GM21576 (cell line): ENCODE measurements around the gene ZNF773.
A peak's percentile ranks its signal among the peaks of the same experiment; 100 is the strongest.
"Not testable (repeated sequence)": the region's sequence is repeated elsewhere in the genome, so short reads cannot be mapped to it uniquely, and the experiment has no call there.

ENCODE experiments used
- ATAC-seq: cut with Tn5 transposase; IDR thresholded peaks from one replicate; pipeline ENCODE4 v1.9.1; 2021; ENCODE audit warnings: mild to moderate bottlenecking, moderate library complexity; ENCODE audit not compliant: unreplicated experiment

The ZNF773 gene

DNA sequence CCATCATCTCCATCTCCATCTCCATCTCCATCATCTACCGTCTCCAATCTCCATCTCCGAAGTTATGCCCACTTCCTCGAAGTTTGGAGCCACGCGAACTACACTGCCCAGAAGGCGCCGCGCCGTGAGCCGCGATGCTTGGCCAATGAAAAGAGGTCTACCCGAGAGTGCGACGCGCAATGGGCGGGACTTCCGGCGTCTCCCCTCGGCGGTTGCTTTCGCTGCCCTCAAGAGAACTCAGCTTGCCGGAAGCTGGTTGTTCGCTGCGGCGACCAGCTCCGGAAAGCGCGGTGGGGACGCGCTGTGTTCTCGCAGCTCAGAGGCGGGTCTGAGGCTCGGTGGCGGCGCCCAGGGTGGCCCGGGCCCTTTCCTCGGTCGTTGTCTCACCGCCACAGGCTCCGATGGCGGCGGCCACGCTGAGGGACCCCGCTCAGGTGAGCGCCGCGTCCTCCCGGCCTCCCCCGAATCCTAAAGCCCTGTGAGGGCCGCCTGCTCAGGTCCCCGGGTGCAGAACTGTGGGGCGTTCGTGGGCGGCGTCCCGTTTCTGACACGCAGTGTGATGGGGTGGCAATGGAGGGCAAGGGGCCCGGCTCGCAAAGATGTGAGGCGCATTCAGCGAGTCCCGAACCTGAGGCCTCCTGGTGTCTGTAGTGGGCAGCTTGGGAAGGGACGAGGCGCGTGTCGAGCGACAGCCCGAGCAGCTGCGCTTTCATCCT lies at the start of gene ZNF773:
Gene ZNF773 (plus strand): TSS at position 259 of the 716 bp plus-strand sequence. CDS start 143 bp downstream, at position 402.
- ATAC-seq: peak; percentile 100

DNA sequence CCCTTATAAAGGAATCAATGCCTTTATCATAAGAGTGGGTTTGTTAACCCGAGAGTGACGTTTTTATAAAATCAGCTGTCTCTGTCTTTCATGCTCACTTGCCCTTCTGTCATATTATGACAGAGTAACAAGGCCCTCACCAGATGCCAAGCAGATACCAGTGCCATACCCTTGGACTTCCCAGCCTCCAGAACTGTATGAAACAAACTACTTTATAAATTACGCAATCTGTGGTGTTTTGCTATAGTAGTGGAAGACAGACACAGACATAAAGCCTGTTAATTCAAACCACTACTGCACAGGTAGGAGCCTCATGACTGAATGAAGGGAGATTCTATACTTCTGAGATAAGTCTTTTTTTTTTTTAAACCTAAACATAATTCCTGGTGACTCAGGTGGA lies 47.4 kb upstream of the ZNF773 start:
- ATAC-seq: no peak

DNA sequence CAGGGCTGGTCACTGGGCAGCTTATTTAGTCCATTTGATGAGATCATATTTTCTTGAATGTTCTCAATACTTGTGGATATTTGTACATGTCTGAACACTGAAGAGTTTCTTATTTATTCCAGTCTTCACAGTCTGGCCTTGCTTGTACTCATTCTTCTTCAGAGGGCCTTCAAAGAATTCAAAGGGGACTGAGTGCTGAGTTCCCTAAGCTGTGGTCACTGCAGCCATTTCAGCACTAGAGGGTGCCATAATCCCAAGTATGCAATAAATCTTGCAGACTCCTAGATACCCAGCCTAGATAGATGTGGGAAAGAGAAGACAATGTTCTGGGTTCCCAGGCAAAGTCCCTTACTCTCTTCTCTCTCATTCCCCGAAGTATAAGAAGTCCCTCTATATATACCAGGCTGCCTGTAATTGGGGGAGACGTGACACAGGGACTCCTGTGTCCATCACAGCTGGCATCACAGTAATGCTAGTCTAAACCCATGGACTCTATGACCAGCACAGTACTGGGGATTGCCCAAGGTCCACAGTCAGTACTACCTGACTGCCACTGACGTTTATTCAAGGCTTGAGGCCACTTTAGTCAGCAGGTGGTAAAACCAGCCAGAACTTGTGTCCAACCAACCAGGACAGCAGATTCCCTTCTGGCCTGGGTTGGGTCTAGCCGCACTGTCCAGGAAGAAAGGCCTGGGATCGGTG lies 33.9 kb upstream of the ZNF773 start:
- no peak for ATAC-seq

DNA sequence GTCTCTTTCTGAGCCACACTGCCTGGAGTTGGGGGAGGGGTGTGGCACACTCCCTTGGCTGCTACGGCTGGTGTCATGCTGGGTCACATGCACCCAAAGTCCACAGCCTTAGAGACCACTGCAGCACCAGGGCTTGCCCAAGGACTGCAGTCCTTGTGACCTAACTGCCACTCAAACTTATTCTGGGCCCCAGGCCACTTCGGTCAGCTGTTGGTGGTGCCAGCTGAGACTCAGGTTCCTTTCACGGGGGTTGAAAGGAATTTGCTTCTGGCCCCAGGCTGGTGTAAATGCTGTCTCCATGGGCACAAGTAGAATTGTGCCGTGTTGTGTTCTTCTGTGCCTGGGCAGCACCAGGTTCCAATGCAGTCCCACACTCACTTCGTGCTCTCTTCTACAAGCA lies 33.2 kb upstream of the ZNF773 start:
- no peak for ATAC-seq

DNA sequence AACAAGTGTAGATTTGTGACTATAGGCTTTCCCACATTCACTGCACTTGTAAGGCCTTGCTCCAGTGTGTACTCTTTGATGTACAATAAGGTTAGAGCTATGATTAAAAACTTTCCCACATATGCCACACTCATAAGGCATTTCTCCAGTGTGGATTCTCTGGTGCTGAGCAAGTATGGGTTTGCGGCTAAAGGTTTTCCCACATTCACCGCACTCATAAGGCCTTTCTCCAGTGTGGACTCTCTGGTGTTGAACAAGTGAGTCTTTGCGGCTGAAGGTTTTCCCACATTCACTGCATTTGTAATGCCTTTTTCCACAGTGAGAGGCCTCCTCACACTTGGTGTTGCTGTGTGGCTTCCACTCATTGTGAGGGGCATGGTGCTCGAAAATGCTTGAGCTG lies 26.1 kb upstream of the ZNF773 start:
- no peak for ATAC-seq

DNA sequence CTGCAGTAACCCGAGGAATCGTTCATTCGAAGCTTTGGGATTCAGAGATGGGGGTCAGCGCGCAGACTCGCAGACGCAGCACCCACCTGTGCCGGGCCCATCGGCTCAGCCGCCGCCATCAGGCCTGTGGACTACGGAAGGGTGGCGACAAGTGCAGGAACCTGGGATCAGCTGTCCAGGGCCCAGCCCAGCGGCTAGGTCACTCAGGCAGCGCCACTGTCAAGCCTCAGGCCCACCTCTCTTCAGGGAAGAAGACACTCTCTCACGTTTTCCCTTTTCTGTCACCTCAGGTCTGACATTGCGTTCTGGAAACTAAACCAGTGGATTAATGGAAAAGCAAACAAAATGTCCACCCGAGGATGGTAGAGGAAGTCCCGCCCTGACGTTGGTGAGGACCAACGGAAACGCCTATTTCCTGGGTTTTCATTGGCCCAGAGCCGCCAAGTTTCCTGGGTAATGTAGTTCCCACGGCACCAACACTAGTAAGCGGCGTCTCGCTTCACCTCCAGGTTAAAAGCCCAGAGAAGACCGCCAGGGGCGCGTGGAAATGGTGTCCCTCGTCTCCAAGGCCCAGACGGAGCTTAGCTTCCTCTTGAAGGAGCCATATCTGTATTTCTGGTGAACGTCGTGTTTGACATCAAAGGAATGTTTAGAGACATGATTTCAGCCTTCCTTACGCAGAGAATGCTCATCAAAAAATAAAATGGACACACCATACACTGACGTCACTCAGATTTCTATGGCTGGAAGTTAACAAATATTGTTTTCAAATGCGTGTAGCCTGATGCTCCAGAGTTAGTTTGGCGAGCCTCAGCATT lies 22.3 kb upstream of the ZNF773 start, which contains the start of gene ZNF772:
Gene ZNF772 (minus strand): TSS at position 376 of the 818 bp plus-strand sequence. CDS start 257 bp downstream, at position 119.
- peak; percentile 92 for ATAC-seq

DNA sequence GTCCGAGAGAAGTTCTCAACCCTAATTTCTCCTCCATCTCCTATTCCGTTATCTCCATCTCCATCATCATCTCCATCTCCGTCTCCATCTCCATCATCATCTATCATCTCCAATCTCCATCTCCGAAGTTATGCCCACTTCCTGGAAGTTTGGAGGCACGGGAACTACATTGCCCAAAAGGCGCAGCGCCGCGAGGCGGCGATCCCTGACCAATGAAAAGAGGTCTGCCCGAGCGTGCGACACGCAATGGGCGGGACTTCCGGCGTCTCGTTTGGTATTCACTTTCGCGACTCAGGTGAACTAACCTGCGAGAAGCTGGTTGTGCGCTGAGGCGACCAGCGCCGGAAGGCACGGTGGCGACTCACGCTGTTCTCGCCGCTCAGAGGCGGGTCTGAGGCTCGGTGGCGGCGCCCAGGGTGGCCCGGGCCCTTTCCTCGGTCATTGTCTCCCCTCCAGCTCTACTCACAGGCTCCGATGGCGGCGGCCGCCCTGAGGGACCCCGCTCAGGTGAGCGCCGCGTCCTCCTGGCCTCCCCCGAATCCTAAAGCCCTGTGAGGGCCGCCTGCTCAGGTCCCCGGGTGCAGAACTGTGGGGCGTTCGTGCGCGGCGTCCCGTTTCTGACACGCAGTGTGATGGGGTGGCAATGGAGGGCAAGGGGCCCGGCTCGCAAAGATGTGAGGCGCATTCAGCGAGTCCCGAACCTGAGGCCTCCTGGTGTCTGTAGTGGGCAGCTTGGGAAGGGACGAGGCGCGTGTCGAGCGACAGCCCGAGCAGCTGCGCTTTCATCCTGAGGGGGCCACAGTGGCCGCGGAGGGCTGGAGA lies 12.1 kb upstream of the ZNF773 start, which contains the start of gene ZNF419:
Gene ZNF419 (plus strand): TSS at position 274 of the 822 bp plus-strand sequence. CDS start 201 bp downstream, at position 475.
- ATAC-seq: peak; percentile 95

DNA sequence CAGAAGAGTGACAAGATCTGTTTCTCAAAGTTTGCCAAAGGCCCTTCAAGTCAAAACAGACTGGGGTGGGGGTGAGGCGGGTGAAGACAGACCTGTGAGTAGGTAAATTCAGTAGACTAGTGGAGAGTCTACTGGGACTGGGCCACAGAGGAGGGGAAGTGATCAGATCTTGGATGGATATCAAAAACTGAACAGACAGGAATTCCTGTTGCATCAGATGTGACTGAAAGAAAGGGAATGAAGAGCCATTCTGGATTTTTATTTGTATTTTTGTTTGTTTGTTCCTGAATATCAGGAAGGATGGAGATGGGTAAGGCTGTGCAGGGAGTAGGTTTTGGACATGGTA lies 11.5 kb upstream of the ZNF773 start:
- ATAC-seq: not testable (repeated sequence)

DNA sequence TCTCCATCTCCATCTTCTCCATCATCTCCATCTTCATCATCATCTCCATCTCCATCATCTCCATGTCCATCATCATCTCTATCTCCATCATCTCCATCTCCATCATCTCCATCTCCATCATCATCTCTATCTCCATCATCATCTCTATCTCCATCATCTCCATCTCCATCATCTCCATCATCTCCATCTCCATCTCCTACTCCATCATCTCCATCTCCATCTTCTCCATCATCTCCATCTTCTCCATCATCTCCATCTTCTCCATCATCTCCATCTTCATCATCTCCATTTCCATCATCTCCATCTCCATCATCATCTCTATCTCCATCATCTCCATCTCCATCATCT lies 432 bp upstream of the ZNF773 start:
- ATAC-seq: not testable (repeated sequence)

DNA sequence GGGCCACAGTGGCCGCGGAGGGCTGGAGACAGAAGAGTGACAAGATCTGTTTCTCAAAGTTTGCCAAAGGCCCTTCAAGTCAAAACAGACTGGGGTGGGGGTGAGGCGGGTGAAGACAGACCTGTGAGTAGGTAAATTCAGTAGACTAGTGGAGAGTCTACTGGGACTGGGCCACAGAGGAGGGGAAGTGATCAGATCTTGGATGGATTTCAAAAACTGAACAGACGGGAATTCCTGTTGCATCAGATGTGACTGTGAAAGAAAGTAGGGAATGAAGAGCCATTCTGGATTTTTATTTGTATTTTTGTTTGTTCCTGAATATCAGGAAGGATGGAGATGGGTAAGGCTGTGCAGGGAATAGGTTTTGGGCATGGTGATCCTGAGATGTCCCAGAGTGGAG lies 662 bp downstream of the ZNF773 start:
- peak; percentile 8 for ATAC-seq

DNA sequence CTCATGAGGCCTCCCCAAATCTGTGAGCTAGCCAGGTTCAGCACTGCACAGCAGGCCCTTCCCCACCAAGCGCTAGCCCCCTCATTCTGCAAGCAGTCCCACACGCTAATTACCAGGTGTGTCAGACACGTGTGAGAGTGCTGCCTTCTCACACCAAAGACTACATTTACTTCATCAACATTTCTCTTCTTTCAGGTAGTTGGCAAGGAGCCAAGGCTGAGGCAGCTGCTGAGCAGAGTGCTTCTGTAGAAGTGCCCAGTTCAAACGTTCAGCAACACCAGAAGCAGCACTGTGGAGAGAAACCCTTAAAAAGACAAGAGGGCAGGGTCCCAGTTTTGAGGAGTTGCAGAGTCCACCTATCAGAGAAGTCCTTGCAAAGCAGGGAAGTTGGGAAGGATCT lies 6.4 kb downstream of the ZNF773 start:
- no peak for ATAC-seq

DNA sequence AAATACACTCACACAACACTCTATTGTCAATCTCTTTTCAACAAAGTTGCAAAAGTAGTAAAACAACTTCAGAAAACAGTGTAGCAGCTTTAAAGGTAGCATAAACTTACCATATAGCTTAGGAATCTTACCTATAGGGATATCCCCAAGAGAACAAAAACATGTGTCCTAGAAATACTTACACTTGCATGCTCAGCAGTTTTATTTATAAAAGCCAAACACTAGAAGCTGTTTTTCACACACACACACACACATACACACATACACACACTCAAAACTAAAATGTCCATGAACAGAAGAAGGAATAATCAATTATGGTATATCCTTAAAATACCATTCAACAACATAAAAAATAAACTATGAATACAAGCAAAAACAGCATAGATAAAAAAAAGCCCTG lies 11.7 kb downstream of the ZNF773 start:
- ATAC-seq: no peak

DNA sequence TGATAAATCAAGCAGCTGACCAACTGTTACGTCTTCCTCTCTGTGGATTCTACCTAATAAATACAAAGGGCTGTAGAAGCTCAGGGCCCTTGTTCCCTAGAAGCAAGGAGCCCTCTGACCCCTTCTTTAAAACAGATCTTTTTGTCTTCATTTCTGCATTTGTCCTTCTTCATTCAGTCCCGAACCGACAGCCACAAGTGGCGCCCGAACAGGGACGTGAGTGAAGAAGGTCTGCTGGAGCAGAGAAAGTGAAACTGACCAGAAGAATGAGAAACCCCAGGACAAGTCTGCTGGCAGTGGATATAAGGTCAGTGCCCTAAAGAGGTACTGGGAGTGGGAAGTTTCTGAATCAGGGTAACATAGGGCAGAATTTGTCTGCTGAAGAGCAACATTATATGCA lies 13.1 kb downstream of the ZNF773 start:
- no peak for ATAC-seq

DNA sequence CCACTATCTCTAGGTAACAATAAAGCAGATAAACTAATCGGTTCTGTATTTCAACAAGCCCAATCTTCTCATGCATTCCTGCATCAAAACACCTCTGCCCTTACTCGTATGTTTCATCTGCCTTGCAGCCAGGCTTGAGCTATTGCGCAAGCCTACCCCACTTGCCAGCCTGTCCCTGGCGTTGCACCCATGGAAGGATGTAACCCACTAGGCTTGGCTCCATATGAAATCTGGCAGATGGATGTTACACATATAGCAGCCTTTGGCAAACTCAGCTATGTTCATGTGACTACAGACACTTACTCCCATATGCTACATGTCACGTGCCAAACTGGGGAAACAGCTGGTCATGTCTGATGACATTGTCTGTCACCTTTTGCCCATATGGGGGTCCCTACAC lies 15.5 kb downstream of the ZNF773 start:
- no peak for ATAC-seq

DNA sequence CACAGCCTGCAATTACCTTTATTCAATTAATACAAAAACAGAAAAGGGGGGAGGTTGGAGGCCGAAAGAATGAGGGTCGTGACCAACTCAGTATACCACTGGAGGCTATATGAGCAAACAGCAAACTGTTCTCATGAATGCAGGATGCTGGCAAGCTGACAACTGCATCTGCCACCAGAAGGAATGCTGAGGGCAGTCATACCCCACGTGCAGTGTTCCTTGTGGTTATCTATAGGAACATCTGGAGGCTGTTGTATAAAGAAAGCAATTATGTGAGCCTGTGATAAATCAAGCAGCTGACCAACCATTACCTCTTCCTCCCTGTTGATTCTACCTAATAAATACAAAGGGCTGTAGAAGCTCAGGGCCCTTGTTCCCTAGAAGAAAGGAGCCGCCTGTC lies 18.3 kb downstream of the ZNF773 start:
- ATAC-seq: not testable (repeated sequence)

DNA sequence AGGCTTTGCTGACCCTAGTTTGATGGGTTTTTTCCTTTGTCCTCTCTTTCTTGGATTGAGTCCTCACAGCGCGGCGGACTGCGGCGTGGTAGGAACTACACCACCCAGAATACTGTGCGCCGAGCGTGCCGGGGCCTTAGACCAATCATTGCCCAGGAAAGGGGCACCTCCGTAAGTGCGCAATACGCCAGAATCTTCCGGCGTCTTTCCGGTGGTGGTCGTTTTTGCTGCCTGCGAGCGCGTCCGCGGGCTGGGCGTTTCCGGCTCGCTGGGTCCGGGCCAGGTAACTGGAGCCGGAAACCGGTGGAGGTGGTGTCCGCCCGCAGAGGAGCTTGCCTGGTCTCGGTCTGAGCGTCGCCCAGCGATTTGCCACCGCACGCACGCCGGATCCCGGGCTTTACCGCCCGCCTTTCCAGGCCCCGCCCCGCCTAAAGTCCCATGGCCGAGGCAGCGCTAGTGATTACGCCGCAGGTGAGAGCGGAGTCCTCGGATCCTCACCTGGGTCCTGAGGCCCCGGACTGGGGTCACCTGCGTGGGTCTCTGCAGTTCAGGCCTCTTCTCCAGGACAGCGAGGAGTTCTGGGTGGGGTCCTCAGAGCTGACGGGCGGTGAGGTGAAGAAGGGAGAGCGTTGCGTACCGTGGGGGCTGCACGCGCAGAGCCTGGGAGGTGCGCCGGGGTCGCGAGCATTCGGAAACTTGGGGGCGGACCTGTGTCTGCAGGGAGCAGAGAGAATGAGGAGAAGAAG lies 27.6 kb downstream of the ZNF773 start, which contains the start of gene ZNF549:
Gene ZNF549 (plus strand): TSS at position 221 of the 746 bp plus-strand sequence. CDS start 218 bp downstream, at position 439.
- peak; percentile 97 for ATAC-seq

DNA sequence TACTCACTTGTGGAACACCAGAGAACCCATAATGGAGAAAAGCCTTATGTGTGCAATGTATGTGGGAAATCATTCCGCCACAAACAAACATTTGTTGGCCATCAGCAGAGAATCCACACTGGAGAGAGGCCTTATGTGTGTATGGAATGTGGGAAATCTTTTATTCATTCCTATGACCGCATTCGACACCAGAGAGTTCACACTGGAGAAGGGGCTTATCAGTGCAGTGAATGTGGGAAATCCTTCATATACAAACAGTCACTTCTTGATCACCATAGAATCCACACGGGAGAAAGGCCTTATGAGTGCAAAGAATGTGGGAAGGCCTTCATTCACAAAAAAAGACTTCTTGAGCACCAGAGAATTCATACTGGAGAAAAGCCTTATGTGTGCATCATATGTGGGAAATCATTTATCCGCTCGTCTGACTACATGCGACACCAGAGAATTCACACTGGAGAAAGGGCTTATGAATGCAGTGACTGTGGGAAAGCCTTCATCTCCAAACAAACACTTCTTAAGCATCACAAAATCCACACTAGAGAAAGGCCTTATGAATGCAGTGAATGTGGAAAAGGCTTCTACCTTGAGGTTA lies 38.3 kb downstream of the ZNF773 start:
- ATAC-seq: no peak

DNA sequence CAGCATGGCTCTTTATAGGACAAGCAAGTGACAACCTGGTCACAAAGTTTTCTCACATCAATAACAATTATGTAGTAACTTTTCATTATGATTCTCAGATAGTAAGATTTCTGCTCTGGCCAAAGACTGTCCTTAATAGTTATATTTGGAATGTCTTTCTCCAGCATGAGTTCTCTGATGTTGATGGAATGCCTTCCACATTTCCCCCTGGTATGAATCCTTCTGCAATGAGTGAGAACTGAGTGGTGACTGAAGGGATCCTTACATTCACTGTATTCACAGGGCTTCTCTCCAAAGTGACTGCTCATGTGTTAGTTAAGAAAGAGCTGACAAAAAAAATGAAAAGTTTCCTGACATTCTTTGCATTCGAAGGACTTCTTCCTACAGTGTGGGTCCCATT lies 46.8 kb downstream of the ZNF773 start:
- no peak for ATAC-seq

DNA sequence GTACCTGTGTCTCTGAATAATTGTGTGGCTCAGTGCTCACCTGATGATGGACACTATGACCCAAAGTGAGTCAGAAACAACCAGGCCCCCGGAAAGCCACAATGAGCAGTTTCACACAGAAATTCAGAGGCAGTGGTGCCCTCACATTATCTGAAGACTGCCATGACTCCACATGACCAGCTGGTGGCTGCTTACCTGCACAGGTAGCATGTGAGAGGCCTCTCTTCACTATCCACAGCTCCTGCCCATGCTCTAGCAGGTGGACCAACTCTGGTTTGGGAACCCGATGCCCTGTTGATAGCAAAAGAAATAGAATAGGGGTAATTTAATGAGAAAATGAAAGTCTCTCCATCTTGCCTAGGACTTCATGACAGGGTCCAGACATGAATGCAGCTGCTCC lies 52.7 kb downstream of the ZNF773 start:
- no peak for ATAC-seq
